HG03521 (cell line): ENCODE results near the gene LRFN2.

ENCODE experiments used
- ATAC-seq: cut with Tn5 transposase; IDR thresholded peaks from one replicate; pipeline ENCODE4 v1.9.1; 2021; ENCODE audit warnings: mild to moderate bottlenecking, moderate library complexity; ENCODE audit not compliant: unreplicated experiment

Gene LRFN2

GRCh38 chr6:40353197-40353966 is 233.8 kb downstream of the LRFN2 start:
- no peak for ATAC-seq

GRCh38 chr6:40352527-40353170 is 234.5 kb downstream of the LRFN2 start:
- ATAC-seq: no peak

- ATAC-seq: no peak
Measured at GRCh38 chr6:40352006-40352405, 235.2 kb downstream of the LRFN2 start.

- ATAC-seq: no peak
Measured at GRCh38 chr6:40350747-40351217, 236.4 kb downstream of the LRFN2 start.

GRCh38 chr6:40349901-40350746 is 237.0 kb downstream of the LRFN2 start:
- ATAC-seq: no peak

GRCh38 chr6:40349123-40349900 is 237.9 kb downstream of the LRFN2 start:
- ATAC-seq: no peak

GRCh38 chr6:40348591-40348990 is 238.6 kb downstream of the LRFN2 start:
- ATAC-seq: no peak

- ATAC-seq: no peak
Measured at GRCh38 chr6:40347571-40348011, 239.6 kb downstream of the LRFN2 start.

GRCh38 chr6:40346246-40346645 is 240.9 kb downstream of the LRFN2 start:
- no peak for ATAC-seq

- ATAC-seq: no peak
Measured at GRCh38 chr6:40344566-40345167, 242.5 kb downstream of the LRFN2 start.

GRCh38 chr6:40343877-40344565 is 243.1 kb downstream of the LRFN2 start:
- no peak for ATAC-seq

- no peak for ATAC-seq
Measured at GRCh38 chr6:40343318-40343876, 243.8 kb downstream of the LRFN2 start.

GRCh38 chr6:40342723-40343122 is 244.4 kb downstream of the LRFN2 start:
- ATAC-seq: no peak

- ATAC-seq: no peak
Measured at GRCh38 chr6:40341726-40342125, 245.4 kb downstream of the LRFN2 start.
